ENCODE data around the gene PROP1.

The PROP1 gene

GRCh38 chr5:177967221-177967887, 28.7 kb downstream of the PROP1 start:
- TF ChIP-seq CTCF (IDR thresholded peaks at IDR 0.05; ENCODE audit: borderline replicate concordance, control extremely low read depth, extremely low read depth, insufficient read depth, missing control alignments) = no peak
- no peak for DNase-seq (ENCODE audit: low spot score)
- in situ Hi-C loops (cut with MboI; ENCODE audit: low sequenced_read_pairs, unreplicated experiment) = no loop called here

GRCh38 chr5:177966839-177967166, 29.2 kb downstream of the PROP1 start:
- no peak for DNase-seq (ENCODE audit: low spot score)
- in situ Hi-C loops (cut with MboI; ENCODE audit: low sequenced_read_pairs, unreplicated experiment) = no loop called here
- TF ChIP-seq CTCF (IDR thresholded peaks at IDR 0.05; ENCODE audit: borderline replicate concordance, control extremely low read depth, extremely low read depth, insufficient read depth, missing control alignments) = no peak

- DNase-seq (ENCODE audit: low spot score) = no peak
- TF ChIP-seq CTCF (IDR thresholded peaks at IDR 0.05; ENCODE audit: borderline replicate concordance, control extremely low read depth, extremely low read depth, insufficient read depth, missing control alignments) = no peak
- in situ Hi-C loops (cut with MboI; ENCODE audit: low sequenced_read_pairs, unreplicated experiment) = no loop called here
Observed at GRCh38 chr5:177966009-177966838, 29.8 kb downstream of the PROP1 start.

GRCh38 chr5:177964471-177964870, 31.6 kb downstream of the PROP1 start:
- DNase-seq (ENCODE audit: low spot score) = no peak
- in situ Hi-C loops (cut with MboI; ENCODE audit: low sequenced_read_pairs, unreplicated experiment) = no loop called here
- TF ChIP-seq CTCF (IDR thresholded peaks at IDR 0.05; ENCODE audit: borderline replicate concordance, control extremely low read depth, extremely low read depth, insufficient read depth, missing control alignments) = no peak

GRCh38 chr5:177963966-177964365, 32.1 kb downstream of the PROP1 start:
- TF ChIP-seq CTCF (IDR thresholded peaks at IDR 0.05; ENCODE audit: borderline replicate concordance, control extremely low read depth, extremely low read depth, insufficient read depth, missing control alignments) = no peak
- in situ Hi-C loops (cut with MboI; ENCODE audit: low sequenced_read_pairs, unreplicated experiment) = no loop called here
- no peak for DNase-seq (ENCODE audit: low spot score)

- no peak for TF ChIP-seq CTCF (IDR thresholded peaks at IDR 0.05; ENCODE audit: borderline replicate concordance, control extremely low read depth, extremely low read depth, insufficient read depth, missing control alignments)
- no peak for DNase-seq (ENCODE audit: low spot score)
- in situ Hi-C loops (cut with MboI; ENCODE audit: low sequenced_read_pairs, unreplicated experiment) = no loop called here
Observed at GRCh38 chr5:177959315-177959714, 36.7 kb downstream of the PROP1 start.

Data from GM13976 (cell line).